Measurements from ENCODE around the gene PPM1J.

PPM1J gene

GRCh38 chr1:112704391-112704933 is 10.7 kb downstream of the PPM1J start:
- peak; percentile 87 for DNase-seq

- no peak for DNase-seq
Observed at GRCh38 chr1:112703706-112704105, 11.4 kb downstream of the PPM1J start.

DNA sequence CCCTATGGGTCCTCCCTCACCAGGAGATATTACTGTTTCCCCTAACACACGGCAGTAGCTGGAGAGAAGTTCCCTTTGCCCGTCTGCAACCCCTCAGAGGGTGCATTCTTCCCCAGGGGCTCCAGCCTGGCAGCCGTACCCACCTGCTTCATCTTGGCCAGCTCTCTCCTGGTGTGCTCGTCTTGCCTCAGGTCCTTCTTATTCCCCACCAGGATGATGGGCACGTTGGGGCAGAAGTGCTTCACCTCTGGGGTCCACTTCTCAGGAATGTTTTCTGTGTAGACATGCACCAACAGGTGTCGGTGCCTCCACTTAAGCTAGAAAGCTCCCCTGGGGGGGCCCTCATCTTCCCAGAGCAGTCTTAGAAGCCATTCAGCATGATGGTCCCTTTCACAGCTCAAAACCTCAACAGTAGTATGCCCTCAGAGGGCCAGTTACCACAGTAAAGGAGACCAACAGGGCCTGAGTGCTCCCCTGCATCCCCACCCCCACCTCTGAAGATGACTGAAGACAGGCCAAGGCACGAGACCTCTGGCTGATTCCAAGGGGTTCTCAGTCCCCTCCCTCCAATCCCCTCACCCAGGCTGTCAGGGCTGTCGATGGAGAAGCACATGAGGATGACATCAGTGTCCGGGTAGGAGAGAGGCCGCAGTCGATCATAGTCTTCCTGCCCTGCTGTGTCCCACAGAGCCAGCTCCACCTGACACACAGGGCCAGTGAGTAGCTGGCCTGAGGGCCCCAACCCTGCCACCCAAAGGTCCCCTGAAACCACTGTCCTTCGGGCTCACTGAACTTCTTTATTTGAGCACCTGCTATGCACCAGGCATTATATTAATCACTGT is 12.5 kb downstream of the PPM1J start:
- DNase-seq = no peak

DNA sequence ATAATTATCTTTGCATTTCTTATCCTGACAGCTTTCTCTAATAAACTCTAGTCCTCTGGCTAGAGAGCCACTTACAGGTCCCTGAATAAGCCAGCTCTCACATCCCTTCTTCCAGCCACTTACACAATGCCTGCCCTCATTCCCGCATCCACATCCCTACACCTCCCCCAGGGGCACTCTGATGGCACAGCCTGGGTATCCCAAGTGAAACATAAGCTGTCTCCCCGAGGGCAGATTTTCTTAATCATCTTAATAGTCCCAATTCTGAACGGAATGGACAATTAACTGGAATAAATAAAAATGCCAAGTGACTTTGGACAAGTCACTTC is 13.1 kb downstream of the PPM1J start:
- no peak for DNase-seq

- no peak for DNase-seq
Observed at GRCh38 chr1:112701227-112702066, 13.7 kb downstream of the PPM1J start.

DNA sequence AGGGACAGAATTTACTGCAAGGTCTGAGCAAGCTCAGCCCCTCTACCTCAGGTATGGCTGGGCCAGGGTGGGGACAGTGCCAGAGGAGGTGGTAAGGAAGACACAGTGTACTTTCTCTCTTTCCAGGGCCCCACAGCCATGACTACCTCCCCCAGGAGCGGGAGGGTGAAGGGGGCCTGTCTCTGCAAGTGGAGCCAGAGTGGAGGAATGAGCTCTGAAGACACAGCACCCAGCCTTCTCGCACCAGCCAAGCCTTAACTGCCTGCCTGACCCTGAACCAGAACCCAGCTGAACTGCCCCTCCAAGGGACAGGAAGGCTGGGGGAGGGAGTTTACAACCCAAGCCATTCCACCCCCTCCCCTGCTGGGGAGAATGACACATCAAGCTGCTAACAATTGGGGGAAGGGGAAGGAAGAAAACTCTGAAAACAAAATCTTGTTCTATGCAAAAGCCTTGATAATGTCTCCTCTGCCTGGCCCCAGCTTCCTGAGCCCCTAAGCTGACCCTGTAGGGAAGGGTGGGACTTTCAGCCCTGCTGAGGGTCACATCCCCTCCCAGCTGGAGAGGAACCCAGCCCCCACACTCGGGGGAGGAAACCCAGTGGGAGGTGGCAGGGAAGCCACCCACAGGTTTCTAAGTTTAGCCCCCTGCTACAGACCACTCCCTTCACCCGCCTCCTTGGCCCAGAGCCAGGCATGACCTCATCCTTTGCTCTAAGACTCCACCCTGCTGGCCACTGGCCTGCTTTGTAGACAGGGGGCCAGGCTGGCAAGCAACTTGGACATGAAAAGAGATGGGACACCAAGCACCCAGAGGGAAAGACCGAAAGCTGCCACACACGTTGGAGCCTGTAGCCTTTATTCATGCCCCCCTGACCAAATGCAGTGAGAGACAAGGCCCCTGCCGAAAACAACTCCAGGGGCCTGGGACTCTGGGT is 14.6 kb downstream of the PPM1J start:
- peak; percentile 86 for DNase-seq

DNA sequence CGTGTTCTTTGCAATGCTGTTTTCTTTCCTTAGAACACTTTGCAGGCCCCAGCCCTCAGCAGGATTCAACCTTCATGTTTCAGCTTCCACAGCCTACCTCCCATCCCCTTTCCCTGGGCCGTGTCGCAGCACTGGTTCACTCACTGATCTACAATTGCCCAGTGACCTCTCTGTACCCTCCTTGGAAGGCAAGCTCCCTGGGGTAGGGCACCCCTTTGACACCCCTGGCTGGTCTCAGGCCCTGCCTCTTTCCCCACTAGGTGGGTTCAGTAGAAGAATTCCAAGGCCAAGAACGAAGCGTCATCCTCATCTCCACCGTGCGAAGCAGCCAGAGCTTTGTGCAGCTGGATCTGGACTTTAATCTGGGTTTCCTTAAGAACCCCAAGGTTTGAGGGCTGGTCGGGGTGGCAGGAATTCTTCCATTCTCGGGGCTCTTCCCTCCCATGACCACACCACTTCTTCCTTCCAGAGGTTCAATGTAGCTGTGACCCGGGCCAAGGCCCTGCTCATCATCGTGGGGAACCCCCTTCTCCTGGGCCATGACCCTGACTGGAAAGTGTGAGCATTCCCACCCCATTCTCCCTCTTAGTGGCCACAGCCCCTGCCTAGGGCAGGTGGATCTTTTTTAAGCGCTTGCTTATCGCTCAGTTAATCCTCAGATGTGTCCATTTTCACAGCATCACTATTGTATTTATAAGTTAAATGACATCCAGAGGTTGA is 15.5 kb downstream of the PPM1J start:
- no peak for DNase-seq

DNA sequence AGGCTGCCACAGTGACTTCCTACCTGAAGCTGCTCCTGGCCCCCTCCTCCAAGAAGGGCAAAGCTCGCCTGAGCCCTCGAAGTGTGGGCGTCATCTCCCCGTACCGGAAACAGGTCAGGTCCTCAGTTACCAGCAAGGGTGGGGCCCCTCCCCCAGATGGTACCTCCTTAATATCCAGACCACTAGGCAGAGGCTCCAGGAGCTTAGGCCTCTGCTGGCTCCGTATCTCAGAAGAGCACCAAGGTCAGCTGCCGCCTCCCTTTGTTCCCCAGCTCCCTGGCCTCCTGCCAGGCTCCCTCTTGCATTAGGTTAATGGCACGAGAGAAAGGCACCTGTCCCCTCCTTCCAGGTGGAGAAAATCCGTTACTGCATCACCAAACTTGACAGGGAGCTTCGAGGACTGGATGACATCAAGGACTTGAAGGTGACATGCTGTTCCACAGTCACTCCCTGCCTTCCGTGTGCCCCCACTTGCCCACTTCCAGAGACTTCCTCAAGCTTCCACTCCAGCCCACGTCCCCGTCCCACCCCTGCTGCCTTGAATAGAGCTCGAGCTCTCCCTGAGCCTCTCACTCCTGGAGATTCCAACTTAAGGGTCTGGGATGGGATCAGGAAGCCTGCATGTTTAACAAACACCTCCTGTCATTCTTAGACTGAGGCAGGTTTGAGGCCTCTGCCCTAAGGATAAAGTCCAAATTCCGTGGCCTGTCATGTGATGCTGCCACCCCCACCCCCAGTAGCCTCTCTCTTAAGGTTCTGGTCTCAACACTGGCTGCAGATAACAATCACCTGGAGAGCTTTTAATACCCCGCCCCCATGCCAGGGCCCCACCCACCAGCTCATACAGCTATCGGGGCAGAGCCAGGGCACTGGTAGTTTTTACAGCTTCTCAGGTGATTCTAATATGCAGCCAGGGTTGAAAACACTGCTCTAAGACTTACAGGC is 16.5 kb downstream of the PPM1J start:
- DNase-seq = no peak

DNA sequence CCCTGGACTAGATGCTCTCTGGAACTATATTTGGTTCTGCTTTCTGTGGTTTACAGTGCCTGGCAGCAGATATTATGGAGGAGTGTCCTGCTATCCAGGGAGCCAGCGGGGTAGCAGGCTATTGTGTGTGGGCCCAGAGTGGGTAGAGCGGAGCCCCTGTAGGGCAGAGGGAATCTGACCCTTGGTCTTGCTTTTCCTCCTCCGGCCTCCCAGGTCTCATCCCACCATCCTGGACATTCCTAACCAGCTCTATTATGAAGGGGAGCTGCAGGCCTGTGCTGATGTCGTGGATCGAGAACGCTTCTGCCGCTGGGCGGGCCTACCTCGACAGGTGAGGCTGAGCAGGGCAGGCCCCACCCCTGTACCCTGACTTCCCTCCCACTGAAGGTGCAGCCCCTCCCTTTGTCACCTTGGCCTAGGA is 17.3 kb downstream of the PPM1J start:
- no peak for DNase-seq

GRCh38 chr1:112696578-112697314 is 18.4 kb downstream of the PPM1J start:
- DNase-seq = no peak

DNA sequence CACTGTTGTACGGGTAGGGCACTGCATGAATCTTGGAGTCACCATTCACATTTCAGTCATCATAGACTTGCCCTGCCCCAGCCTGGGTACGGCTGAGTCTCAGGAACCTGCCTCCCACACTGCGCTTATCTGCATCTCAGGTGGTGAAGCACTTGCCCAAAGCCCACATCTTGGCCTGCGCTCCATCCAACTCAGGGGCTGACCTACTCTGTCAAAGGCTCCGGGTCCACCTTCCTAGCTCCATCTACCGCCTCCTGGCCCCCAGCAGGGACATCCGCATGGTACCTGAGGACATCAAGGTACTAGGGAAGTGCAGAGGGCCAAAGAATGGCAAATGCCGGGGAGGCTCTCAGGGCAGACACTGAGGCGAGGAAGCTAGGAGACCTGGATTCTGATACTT is 19.9 kb downstream of the PPM1J start:
- no peak for DNase-seq

- DNase-seq = no peak
Observed at GRCh38 chr1:112694363-112694929, 20.7 kb downstream of the PPM1J start.

GRCh38 chr1:112693821-112694220 is 21.3 kb downstream of the PPM1J start:
- DNase-seq = no peak

DNA sequence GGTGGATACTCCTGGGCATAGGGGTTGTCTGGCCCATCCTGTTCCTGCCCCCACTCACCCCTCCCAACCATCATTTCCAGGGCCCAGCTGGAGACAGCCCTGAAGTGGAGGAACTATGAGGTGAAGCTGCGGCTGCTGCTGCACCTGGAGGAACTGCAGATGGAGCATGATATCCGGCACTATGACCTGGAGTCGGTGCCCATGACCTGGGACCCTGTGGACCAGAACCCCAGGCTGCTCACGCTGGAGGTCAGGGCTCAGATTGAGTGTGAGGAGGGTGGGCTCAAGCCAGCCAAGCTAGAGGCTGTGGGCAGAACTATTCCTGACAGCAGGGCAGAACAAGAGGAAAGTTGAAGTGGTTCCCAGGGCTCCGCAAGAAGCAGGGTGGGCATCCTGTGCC is 22.5 kb downstream of the PPM1J start:
- DNase-seq = no peak

DNA sequence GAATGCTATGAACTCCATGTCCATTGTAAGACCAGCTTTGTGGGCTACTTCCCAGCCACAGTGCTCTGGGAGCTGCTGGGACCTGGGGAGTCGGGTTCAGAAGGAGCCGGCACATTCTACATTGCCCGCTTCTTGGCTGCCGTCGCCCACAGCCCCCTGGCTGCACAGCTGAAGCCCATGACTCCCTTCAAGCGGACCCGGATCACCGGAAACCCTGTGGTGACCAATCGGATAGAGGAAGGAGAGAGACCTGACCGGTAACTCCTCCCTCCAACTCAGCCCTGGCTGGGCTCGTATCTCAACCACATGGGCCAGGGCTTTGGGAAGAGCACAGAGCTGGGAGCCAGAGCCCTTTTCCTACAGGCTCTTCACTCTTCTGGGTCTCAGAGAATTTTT is 25.3 kb downstream of the PPM1J start:
- no peak for DNase-seq

- no peak for DNase-seq
Observed at GRCh38 chr1:112689196-112689841, 25.8 kb downstream of the PPM1J start.

DNA sequence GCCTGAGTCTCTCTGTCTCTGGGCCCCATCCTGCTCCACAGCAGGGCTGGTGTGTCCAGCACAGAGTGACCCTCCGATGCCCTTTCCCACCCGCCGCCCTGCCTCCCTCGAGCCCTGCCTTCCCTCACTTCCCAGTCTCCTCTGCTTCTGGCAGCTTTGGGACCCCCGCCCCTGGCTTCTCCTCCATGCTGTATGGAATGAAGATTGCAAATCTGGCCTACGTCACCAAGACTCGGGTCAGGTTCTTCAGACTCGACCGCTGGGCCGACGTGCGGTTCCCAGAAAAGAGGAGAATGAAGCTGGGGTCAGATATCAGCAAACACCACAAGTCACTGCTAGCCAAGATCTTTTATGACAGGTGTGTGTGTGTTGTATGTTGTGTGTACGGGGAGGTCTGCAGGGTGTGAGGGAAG is 26.3 kb downstream of the PPM1J start:
- DNase-seq = no peak

DNA sequence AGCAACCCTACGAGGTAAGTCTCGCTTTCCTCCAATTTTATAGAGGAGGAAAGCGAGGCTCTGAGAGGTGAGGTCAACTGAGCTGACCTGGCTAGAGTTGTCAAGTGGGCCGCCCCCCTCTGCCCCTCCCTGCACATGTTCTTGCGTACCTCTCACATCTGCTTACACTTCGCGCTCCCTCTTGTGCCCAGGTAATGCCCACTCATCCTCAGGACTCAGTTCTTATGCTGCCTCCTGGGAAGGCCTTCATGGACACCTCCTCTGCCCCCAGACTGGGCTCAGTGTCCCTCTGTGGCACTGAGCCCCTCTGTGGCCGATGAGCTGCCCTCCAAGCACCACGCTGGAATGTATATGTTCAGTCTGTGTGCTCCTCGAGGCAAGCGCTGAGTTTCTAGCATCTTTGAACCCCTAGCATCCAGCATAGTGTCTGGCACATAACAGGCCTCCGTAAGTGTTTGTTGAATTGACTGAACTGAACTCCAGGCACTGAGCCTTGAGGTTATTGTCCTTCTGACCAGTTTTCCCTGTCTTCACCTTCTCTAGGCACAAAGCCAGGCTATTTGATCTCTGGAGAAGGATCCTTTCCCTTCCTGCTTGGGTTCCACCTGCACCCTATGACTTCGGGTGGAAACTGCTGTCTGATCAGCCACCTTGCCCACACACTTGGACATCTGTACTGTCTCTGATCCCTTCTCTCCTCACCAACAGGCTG is 27.2 kb downstream of the PPM1J start:
- DNase-seq = no peak

DNA sequence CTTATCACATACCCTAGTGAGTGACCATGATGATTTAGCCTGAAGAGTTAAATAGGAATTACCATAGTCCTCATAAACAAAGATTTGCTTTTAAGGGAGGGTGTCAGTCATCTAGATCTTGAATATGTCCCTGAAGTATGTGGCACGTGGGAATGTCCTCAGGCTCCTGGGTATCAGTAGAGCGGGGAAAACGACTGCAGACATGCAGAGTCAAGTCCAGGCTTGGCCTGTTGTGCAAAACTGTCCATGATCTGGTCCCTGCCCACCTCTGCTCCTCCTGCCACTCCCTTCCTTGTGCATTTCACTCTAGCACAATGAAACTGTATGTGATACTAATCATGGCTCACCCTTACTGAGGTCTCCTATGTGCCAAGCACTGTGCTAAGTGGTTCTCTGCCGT is 27.8 kb downstream of the PPM1J start:
- no peak for DNase-seq

Measured in midbrain (tissue), 1 donor.